OCI-LY1 (cell line): ENCODE results near the gene SMIM22.

ENCODE experiments used
- H2AFZ ChIP-seq: fragments of 200-600 bp; sonication (generic), shearing (Covaris generic); 2 replicates; pipeline ENCODE4 v1.6.0; 2014; ENCODE audit warnings: antibody characterized with exemption, mild to moderate bottlenecking, low read length
- H3F3A ChIP-seq: fragments of 200-600 bp; sonication (generic), shearing (Covaris generic); 2 replicates; pipeline ENCODE4 v1.6.0; 2014; ENCODE audit warnings: mild to moderate bottlenecking, antibody characterized with exemption, low read length, moderate library complexity; ENCODE audit not compliant: insufficient read depth
- H3K27ac ChIP-seq: fragments of 200-600 bp; sonication (generic); 2 replicates; pipeline ENCODE4 v1.5.1; 2014; ENCODE audit warnings: low read length, mixed run types, mild to moderate bottlenecking, low read depth; ENCODE audit not compliant: poor library complexity, severe bottlenecking
- H3K27me3 ChIP-seq: fragments of 200-600 bp; sonication (generic); 2 replicates; pipeline ENCODE4 v1.6.0; 2014; ENCODE audit warnings: antibody characterized with exemption, mild to moderate bottlenecking, low read length, moderate library complexity; ENCODE audit not compliant: insufficient read depth
- H3K36me3 ChIP-seq: fragments of 200-600 bp; sonication (generic); 2 replicates; pipeline ENCODE4 v1.6.1; 2014; ENCODE audit warnings: mild to moderate bottlenecking, antibody characterized with exemption, low read length, moderate library complexity, mixed read lengths; ENCODE audit not compliant: insufficient read depth
- H3K4me1 ChIP-seq: fragments of 200-600 bp; sonication (generic); 2 replicates; pipeline ENCODE4 v1.5.1; 2014; ENCODE audit warnings: mild to moderate bottlenecking, low read length, moderate library complexity; ENCODE audit not compliant: insufficient read depth, severe bottlenecking
- H3K4me2 ChIP-seq: fragments of 200-600 bp; sonication (generic), shearing (Covaris generic); 2 replicates; pipeline ENCODE4 v1.6.1; 2014; ENCODE audit warnings: low read length
- H3K4me3 ChIP-seq: fragments of 200-600 bp; sonication (generic); 2 replicates; pipeline ENCODE4 v1.5.1; 2014; ENCODE audit warnings: low read length, low read depth, mild to moderate bottlenecking, mixed read lengths; ENCODE audit not compliant: poor library complexity, severe bottlenecking
- H3K79me2 ChIP-seq: fragments of 200-600 bp; shearing (Covaris generic); 2 replicates; pipeline ENCODE4 v1.6.1; 2016; ENCODE audit warnings: mixed run types, low read length, mixed read lengths; ENCODE audit not compliant: insufficient read depth
- H3K9ac ChIP-seq: fragments of 200-600 bp; sonication (generic), shearing (Covaris generic); 2 replicates; pipeline ENCODE4 v1.6.1; 2014; ENCODE audit warnings: mild to moderate bottlenecking, low read length, mixed read lengths
- H3K9me2 ChIP-seq: fragments of 200-600 bp; sonication (generic), shearing (Covaris generic); 2 replicates; pipeline ENCODE4 v1.6.1; 2014; ENCODE audit warnings: low read depth, mild to moderate bottlenecking, low read length, mixed read lengths
- H3K9me3 ChIP-seq: fragments of 200-600 bp; shearing (Covaris generic); 2 replicates; pipeline ENCODE4 v1.6.1; 2014; ENCODE audit warnings: low read length, mixed read lengths
- H4K20me1 ChIP-seq: fragments of 200-600 bp; sonication (generic), shearing (Covaris generic); 2 replicates; pipeline ENCODE4 v1.6.0; 2016; ENCODE audit warnings: mild to moderate bottlenecking, low read length; ENCODE audit not compliant: insufficient read depth
- CTCF ChIP-seq: fragments of 200-600 bp; sonication (generic), shearing (Covaris generic); IDR thresholded peaks from 2 replicates; pipeline ENCODE4 v1.5.1; 2017; ENCODE audit warnings: mild to moderate bottlenecking, antibody characterized with exemption, low read length, moderate library complexity, mixed read lengths
- EZH2 ChIP-seq: fragments of 200-600 bp; sonication (generic), shearing (Covaris generic); IDR thresholded peaks from 2 replicates; pipeline ENCODE4 v1.8.0; 2017; ENCODE audit warnings: borderline replicate concordance, mixed run types, mild to moderate bottlenecking, antibody characterized with exemption, low read length, moderate library complexity, mixed read lengths

The SMIM22 gene

GRCh38 chr16:4769306-4769638 lies 25.9 kb upstream of the SMIM22 start:
- Histone ChIP-seq H3K4me2 (peak overlapping the region; percentile 70), H3K4me3 (no peak overlapping the region), H3K9ac (no peak overlapping the region)

DNA sequence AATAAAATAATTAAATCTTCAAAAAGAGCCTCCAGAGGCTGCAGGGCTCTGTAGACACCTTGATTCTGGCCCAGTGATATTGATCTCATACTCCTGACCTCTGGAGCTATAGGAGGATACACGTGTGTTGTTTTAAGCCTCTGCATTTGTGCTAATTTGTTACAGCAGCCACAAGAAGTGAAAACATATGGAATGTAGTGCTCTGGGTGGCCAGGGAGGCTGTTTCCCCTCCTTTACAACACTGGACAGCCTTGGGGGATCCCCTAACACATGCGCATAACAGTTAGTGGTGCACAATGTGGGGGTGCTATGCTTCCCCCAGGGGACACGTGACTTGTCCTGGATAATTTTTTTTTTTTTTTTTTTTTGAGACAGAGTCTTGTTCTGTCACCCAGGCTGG lies 23.5 kb upstream of the SMIM22 start:
- H2AFZ ChIP-seq: no peak overlapping the region
- H3K4me3 ChIP-seq: no peak overlapping the region
- no peaks in the 10 kb centered on the region for H3K27me3 ChIP-seq
- no peak overlapping the region for H3K27ac ChIP-seq
- no peaks in the 10 kb centered on the region for H3K9me3 ChIP-seq
- H3K4me2 ChIP-seq: no peak overlapping the region
- no peaks in the 10 kb centered on the region for H4K20me1 ChIP-seq
- TF ChIP-seq CTCF (no peak), EZH2 (no peak)
- H3K36me3 ChIP-seq: no peaks in the 10 kb centered on the region
- no peak overlapping the region for H3K9ac ChIP-seq
- peaks cover 9% of the 10 kb centered on the region; the same call in 1 of the 2 replicates for H3F3A ChIP-seq
- no peaks in the 10 kb centered on the region for H3K9me2 ChIP-seq
- no peaks in the 10 kb centered on the region for H3K79me2 ChIP-seq
- H3K4me1 ChIP-seq: peaks cover 6% of the 10 kb centered on the region

More at GRCh38 chr16:4769306-4769638, 25.9 kb upstream of the SMIM22 start:
- H3F3A ChIP-seq: peaks cover 9% of the 10 kb centered on the region; the same call in 1 of the 2 replicates
- H3K27ac ChIP-seq: no peak overlapping the region
- H4K20me1 ChIP-seq: no peaks in the 10 kb centered on the region
- no peaks in the 10 kb centered on the region for H3K79me2 ChIP-seq
- no peaks in the 10 kb centered on the region for H3K36me3 ChIP-seq
- peak overlapping the region; percentile 51; the same call in 1 of the 2 replicates for H2AFZ ChIP-seq
- no peaks in the 10 kb centered on the region for H3K27me3 ChIP-seq
- no peaks in the 10 kb centered on the region for H3K9me3 ChIP-seq
- no peaks in the 10 kb centered on the region for H3K9me2 ChIP-seq
- H3K4me1 ChIP-seq: peaks cover 13% of the 10 kb centered on the region
- TF ChIP-seq EZH2: no peak
- no peak for TF ChIP-seq CTCF

DNA sequence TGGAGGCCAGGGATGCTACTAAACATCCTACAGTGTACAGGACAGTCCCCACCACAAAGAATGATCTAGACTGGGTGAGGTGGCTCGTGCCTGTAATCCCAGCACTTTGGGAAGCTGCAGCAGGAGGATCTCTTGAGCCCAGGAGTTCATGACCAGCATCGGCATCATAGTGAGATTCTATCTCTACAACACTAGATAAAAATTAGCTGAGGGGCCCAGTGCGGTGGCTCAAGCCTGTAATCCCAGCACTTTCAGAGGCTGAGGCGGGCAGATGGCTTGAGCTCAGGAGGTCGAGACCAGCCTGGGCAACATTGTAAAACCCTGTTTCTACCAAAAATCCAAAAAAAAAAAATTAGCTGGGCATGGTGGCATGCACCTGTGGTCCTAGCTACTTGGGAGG lies 22.8 kb upstream of the SMIM22 start:
- H3K9me3 ChIP-seq: no peaks in the 10 kb centered on the region
- no peak overlapping the region for H3K9ac ChIP-seq
- H3K27ac ChIP-seq: no peak overlapping the region
- H2AFZ ChIP-seq: no peak overlapping the region
- peaks cover 6% of the 10 kb centered on the region for H3K4me1 ChIP-seq
- TF ChIP-seq CTCF (no peak), EZH2 (no peak)
- no peaks in the 10 kb centered on the region for H4K20me1 ChIP-seq
- H3K4me2 ChIP-seq: no peak overlapping the region
- peaks cover 9% of the 10 kb centered on the region; the same call in 1 of the 2 replicates for H3F3A ChIP-seq
- H3K9me2 ChIP-seq: no peaks in the 10 kb centered on the region
- no peaks in the 10 kb centered on the region for H3K27me3 ChIP-seq
- H3K36me3 ChIP-seq: no peaks in the 10 kb centered on the region
- H3K4me3 ChIP-seq: no peak overlapping the region
- no peaks in the 10 kb centered on the region for H3K79me2 ChIP-seq
